Measurements from ENCODE around the gene CDK5RAP2.

The CDK5RAP2 gene

GRCh38 chr9:120485788-120486187 is 94.2 kb downstream of the CDK5RAP2 start:
- TF ChIP-seq REST (IDR thresholded peaks at IDR 0.05; ENCODE audit: low read depth) (no peak), ZBTB7A (IDR thresholded peaks at IDR 0.05; ENCODE audit: low read depth) (no peak), EP300 (IDR thresholded peaks at IDR 0.05; ENCODE audit: borderline replicate concordance) (no peak), USF1 (IDR thresholded peaks at IDR 0.05) (no peak), NFIC (IDR thresholded peaks at IDR 0.05) (no peak), TEAD4 (IDR thresholded peaks at IDR 0.05) (no peak), MAX (IDR thresholded peaks at IDR 0.05) (no peak), TCF12 (IDR thresholded peaks at IDR 0.05; ENCODE audit: low read depth) (no peak), TAF1 (IDR thresholded peaks at IDR 0.05; ENCODE audit: low read depth) (no peak), CREB1 (IDR thresholded peaks at IDR 0.05; ENCODE audit: low read depth) (no peak), YY1 (IDR thresholded peaks at IDR 0.05; ENCODE audit: low read depth) (no peak), CEBPB (IDR thresholded peaks at IDR 0.05) (no peak), RAD21 (IDR thresholded peaks at IDR 0.05; ENCODE audit: low read depth) (no peak), FOXM1 (IDR thresholded peaks at IDR 0.05; ENCODE audit: borderline replicate concordance, low read depth) (no peak), EGR1 (IDR thresholded peaks at IDR 0.05) (no peak)

- TF ChIP-seq MAX (IDR thresholded peaks at IDR 0.05) (no peak), YY1 (IDR thresholded peaks at IDR 0.05; ENCODE audit: low read depth) (no peak), REST (IDR thresholded peaks at IDR 0.05; ENCODE audit: low read depth) (no peak), EP300 (IDR thresholded peaks at IDR 0.05; ENCODE audit: borderline replicate concordance) (no peak), CEBPB (IDR thresholded peaks at IDR 0.05) (no peak), ZBTB7A (IDR thresholded peaks at IDR 0.05; ENCODE audit: low read depth) (no peak), RAD21 (IDR thresholded peaks at IDR 0.05; ENCODE audit: low read depth) (no peak), CREB1 (IDR thresholded peaks at IDR 0.05; ENCODE audit: low read depth) (no peak), TAF1 (IDR thresholded peaks at IDR 0.05; ENCODE audit: low read depth) (no peak), USF1 (IDR thresholded peaks at IDR 0.05) (no peak), NFIC (IDR thresholded peaks at IDR 0.05) (no peak)
Measured at GRCh38 chr9:120484162-120484561, 95.8 kb downstream of the CDK5RAP2 start.

GRCh38 chr9:120482424-120483186 is 97.4 kb downstream of the CDK5RAP2 start:
- TF ChIP-seq RAD21 (IDR thresholded peaks at IDR 0.05; ENCODE audit: low read depth), result no peak
- TF ChIP-seq NFIC (IDR thresholded peaks at IDR 0.05), result no peak
- TF ChIP-seq CREB1 (IDR thresholded peaks at IDR 0.05; ENCODE audit: low read depth), result no peak
- no peak for TF ChIP-seq YY1 (IDR thresholded peaks at IDR 0.05; ENCODE audit: low read depth)
- TF ChIP-seq REST (IDR thresholded peaks at IDR 0.05; ENCODE audit: low read depth), result no peak
- no peak for TF ChIP-seq ZBTB7A (IDR thresholded peaks at IDR 0.05; ENCODE audit: low read depth)
- TF ChIP-seq FOXM1 (IDR thresholded peaks at IDR 0.05; ENCODE audit: borderline replicate concordance, low read depth), result no peak
- no peak for TF ChIP-seq EGR1 (IDR thresholded peaks at IDR 0.05)

GRCh38 chr9:120481846-120482245 is 98.1 kb downstream of the CDK5RAP2 start:
- TF ChIP-seq TEAD4 (IDR thresholded peaks at IDR 0.05), result no peak
- no peak for TF ChIP-seq USF1 (IDR thresholded peaks at IDR 0.05)
- TF ChIP-seq REST (IDR thresholded peaks at IDR 0.05; ENCODE audit: low read depth), result no peak
- no peak for TF ChIP-seq MAX (IDR thresholded peaks at IDR 0.05)
- no peak for TF ChIP-seq CREB1 (IDR thresholded peaks at IDR 0.05; ENCODE audit: low read depth)
- TF ChIP-seq ZBTB7A (IDR thresholded peaks at IDR 0.05; ENCODE audit: low read depth), result no peak
